NCI-H446 treated with DMSO at 0.1 percent for 48 hours (cell line): ENCODE measurements around the gene GH1.
"Not testable (repeated sequence)": the region's sequence is repeated elsewhere in the genome, so short reads cannot be mapped to it uniquely, and the experiment has no call there.

ENCODE experiments used
- DNase-seq: peaks from one replicate; lab custom pipeline; 2025; lab: John Stamatoyannopoulos, UW

Gene GH1

DNA sequence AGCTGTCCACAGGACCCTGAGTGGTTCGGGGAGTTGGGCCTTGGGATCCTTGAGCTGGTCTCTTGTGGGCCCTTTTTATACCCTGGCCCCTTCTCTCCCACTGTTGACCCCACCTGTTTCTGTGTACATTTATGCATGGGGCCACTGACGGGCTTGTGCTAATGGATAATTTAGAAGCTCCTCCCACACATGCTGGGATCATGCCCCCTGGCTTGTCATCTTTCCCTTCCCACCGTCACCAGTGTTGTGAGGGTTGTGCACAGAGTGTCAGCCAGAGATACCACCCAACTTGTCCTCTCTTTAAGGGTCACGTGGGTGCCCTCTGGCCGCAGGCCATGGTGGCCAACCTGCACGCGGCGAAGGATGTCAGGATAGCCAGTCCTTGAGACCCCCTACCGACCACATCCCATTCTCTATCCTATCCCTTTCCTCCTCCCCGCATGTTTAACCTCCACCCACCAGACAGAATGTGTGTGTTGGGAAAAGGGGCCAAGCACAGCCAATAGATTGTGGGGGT lies at the start of gene GH1:
Gene GH1, minus strand, starts transcription at position 51 of the 517 bp plus-strand sequence. CDS start 63 bp downstream, outside the sequence.
- not testable (repeated sequence) for DNase-seq

DNA sequence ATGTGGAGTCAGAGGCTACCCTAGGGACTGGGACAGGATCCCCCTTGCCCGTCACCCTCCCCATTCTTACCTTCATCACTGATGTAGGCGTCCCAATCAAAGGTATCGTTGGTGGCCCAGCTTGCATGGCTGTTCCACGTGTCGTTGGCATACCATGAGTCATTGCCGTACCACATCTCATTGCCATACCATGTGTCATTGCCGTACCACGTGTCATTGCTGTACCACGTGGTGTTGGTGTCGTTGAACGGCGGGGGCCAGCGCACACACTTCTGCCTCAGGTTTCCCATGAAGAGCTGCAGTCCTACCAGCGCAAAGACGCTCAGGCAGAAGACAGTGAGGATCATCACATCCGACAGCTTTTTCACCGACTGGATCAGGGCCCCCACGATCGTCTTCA lies 49.3 kb upstream of the GH1 start:
- no peak for DNase-seq

DNA sequence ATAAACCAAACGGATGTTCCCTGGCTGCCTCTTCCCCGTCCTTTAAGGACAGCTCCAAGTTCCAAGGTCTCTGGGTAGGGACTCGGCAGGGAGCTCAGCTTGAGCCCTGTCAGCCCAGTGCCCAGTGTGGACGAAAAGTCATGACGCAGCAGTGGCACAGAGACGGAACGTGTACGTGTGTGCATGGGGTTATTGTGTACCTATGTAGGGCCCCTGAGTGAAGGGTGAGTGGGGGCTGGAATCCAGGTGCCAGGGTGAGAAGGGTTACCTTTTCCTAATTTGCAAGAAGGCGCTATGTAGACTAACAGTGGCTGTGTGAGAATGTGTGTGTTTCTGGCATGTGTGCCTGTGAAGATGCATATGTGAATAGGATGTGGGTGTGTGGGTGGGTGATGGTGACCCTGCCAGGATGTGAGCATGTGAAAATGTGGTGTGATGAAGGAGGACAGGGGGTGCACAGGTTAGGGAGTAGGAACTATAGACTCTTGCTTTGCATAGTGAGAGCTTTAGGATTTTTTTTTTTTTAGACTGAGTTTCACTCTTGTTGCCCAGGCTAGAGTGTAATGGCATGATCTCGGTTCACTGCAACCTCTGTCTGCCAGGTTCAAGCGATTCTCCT lies 48.1 kb upstream of the GH1 start:
- no peak for DNase-seq

- DNase-seq, result no peak
These were observed 44.5 kb upstream of the GH1 start for GRCh38 chr17:63963123-63963522.

DNA sequence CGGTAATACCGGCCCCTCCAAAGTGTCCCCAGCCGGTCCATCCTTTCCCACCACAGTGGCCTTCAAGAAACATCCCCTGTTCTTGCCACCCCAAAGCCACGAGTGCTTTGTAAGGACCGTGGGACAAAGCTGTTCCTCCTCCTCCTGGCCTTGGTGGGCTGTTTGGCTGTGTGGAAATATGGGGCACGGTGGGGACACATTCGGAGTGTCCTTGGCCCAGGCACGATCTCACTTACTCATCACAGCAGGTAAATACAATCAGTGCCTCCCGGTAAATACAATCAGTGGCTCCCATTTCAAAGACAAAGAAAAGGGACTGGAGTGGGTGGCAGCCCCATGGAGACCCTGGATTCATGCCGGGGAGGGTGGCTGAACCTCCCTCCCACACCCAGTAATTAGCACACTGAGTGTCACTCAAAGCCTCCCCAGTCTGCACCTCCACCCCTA lies 43.7 kb upstream of the GH1 start:
- no peak for DNase-seq

DNA sequence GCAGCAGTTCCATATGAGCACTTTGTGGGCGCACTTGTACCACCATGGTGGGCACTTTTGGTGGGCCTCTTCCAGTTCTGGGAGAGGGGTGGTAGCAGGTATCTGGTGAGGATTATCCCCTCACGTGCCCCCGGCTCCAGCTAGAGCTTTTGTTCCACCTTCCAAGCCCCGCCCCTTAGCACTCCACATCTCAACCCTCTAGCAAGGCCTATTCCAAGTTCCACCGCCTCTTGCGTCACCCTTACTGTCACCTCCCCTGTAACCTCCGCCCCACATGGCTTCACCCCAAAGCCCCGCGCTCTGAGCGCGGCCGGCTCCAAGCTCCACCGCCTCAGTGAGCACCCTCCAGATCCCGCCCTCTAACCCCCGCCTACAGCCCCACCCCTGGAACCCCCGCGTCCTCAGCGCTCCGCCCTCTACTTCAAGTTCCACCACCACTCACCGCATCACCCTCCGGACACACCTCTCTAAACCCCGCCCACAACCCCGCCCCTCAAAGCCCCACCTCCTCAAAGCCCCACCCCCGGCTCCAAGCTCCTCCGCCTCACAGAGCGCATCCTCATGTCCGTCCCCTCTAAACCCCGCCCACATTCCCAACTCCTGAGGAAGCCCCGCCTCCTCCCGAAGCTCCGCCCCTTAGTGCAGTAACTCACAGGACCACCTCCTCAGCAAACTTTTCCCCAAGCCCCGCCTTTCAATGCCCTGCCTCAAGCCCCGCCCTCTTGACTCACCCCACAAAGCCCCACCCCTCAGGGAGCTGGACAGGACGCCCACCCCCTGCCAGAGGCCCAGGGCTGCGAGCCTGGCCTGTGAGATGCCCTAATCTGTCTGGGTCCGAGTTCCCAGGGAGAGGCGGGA lies 42.9 kb upstream of the GH1 start:
- no peak for DNase-seq

DNA sequence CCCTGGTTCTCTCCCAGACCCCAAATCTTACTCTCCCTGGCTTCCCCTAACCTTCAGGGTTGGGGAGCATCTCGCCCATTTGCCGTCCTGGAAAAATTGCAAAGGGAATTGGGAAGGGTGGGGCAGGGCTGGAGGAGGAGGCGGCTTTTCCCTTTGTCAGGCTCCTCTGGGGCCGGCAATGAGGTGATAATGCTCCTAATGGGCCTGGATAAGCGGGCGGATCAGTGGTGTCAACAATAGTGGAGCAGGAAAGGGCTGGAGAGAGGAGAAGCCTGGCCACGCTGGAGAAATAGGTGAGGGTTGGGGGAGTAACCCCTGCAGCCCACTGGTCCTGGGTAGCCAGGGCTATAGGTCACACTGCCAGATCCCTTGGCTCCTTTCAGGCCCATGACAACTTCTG lies 41.8 kb upstream of the GH1 start:
- no peak for DNase-seq

DNA sequence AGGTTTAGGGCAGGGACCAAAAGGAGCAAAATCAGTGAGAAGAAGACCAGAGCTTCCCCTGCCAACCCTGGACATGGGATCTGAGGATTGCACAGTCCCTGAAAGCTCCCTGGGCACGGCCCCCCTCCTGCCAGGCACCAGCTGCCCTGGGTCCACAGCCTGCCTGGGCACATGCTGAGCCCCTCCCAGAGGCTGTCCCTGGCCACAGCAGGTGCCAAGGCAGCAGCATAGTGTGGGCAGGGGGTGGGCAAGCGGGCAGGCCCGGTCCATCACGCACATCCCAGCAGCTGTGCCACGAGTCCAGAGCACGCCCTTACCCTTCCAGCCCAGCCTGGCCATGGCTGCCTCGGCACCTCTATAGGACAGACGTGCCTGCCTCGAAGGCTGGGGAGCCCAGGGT lies 41.4 kb upstream of the GH1 start:
- no peak for DNase-seq

DNA sequence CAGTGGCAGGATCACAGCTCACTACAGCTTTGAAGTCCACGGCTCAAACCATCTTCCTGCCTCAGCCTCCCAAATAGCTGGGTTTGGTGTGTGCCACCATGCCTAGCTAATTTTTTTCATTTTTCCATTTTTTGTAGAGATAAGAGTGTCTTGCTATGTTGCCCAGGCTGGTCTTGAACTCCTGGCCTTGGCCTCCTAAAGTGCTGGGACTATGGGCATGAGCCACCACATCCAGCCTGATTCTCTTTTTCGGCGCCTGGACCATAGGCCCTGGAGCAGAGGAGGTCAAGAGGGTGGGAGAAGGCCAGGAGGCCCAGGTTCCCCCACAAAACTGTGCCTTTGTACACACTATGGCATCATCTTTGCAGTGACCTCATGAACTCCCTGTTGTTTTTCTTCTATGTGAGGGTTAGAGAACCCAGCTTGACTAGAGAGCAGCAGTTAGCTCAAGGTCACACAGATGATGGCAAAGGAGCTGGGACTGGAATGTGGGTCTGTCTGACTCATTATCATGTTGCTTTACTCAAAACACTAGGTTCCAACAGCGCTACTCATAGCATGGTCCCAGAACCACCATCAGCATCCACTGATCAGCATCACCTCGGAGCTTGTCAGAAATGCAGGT lies 37.8 kb upstream of the GH1 start:
- no peak for DNase-seq

DNA sequence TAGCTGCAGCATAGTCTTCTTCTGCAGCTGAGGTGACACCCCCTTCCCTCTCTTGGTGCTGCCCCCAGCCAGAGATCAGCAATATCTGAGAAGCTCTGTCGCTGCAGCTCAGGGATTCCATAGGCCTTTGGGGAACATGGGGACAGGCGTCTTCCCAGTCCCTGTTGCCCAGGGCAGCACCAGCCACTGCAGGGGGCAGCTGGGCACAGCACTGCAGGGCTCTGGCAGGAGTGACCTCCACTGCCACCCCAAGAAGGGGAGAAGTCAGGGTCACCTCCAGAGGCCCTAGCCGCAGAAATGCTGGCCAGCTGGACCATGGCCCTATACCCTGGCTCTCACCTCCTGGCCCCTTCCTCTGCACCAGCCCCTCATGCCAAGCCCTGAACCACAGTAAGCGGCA lies 37.2 kb upstream of the GH1 start:
- DNase-seq, result no peak

GRCh38 chr17:63955232-63955631 lies 36.6 kb upstream of the GH1 start:
- no peak for DNase-seq

DNA sequence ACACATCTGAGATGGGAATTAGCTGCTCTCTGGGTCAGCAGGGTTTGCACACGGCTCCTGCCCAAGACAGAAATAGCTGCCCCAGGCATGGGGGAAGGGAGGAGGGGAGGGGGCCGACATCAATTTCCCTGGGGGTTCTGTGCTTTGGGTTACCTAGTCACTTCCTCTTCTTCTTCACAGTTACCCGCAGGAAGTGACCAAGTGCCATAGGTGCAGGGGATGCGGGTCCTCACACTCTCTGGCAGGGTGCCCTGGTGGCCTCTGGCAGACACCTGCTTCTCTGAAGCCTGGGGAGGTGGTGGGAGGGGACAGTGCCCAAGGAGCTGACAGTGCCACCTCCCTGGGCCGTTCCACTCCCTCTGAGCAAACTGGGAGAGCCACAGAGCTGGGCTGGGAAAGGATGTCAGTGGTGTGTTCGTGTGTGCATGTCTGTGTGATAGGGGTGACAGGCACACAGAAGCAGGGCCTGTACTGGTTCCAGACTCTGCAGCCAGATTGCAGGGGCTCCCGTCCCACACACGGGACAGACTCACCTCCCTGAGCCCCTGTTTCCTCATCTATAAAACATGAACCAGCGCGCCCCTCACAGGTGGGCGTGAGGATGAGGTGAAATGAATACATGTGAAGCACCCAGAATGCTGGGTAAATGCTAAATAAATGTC lies 35.9 kb upstream of the GH1 start:
- DNase-seq, result no peak

- DNase-seq, result no peak
These were observed 32.6 kb upstream of the GH1 start for GRCh38 chr17:63950940-63951907.

GRCh38 chr17:63949576-63950250 lies 31.1 kb upstream of the GH1 start:
- no peak for DNase-seq

DNA sequence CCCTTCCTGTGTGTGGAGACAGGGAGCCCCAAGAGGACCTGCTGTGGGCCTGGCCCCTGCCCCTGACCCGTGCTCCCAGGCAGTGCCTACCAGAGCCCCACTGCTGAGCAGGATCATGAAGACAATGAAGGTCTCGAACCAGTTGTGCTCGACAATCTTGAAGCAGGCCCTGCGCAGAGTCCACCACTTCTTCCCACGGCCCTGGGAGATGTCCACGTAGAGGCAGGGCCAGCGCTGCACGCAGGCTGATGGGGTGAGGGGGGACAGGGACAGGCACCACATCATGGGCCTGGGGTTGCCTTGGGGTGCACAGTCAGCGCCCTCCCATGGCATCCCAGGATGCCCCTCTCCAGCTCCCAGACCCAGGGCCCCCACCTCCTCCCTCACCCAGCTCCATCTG lies 29.9 kb upstream of the GH1 start:
- no peak for DNase-seq

- no peak for DNase-seq
These were observed 29.2 kb upstream of the GH1 start for GRCh38 chr17:63947711-63948330.

DNA sequence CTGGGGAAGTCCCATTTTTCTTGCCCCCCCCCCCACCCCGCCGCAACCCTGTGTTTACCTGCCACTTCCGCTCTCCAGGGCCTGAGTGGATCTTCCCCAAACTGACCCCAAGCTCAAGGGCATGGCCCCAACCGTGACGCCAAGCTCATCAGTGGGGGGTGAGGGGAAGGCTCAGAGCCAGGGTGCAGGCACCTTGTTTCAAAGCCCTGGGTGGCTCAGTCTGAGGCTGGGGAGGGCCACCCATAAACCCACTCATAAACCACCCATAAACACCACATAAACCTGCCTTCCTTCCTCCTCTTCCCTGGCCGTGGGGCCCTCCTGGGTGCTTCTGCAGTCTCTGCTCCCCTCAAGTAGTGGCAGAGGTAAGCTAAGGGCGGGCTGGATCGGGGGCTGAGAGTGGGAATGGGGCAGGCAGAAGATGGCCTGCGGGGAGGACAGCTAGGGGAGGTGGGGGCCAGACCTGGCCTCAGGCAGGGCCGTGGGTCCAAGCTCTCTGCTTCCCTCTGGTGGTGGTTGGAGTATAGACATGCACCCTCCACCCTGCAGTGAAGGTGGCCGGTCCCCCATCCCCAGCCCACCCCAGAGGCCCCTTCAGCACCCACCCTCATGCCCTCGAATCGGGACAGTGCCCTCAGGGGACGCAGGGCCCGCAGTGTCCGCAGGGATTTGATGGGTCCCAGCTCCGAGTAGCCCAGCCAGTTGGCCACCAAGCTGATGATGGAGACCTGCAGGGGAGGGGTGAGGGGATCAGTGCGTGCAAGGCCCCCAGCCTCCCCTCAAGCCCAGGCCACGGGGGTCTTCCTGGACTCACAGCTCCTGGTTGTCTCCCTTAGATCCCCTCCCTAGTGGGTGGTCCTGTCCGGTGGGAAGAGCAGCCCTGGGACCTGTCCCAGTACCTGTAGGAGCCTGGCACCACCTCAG lies 28.1 kb upstream of the GH1 start:
- DNase-seq, result no peak

DNA sequence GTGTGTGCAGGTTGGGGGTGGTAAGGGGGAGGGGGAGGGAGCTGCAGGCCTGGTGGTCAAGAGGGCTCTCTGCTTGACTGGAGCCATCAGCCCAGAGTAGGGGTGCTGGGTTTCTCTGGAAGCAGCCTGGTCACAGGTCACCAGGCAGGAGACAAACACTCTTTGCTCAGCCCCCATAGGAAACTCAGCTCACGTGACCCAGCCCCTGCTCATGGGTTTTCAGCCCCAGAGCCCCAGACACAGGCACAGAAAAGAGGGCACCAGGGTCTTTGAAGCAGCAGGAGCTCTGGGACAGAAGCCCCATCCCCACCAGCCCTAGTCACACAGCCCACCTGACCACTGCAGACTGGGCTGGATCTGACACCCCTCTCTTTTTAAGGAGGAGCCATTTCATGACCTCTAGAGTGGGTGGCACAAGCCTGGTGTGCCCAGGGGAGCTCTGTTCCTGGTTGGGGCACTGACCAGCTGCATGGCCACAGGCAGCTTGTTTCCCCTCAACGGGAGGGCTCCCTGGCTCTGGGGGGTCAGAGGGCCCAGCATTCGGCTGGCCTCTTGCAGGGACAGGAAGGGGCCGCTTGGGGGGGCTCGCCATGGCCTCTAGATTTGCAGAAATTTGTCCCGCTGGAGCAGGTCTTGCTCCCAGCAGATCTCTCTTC lies 27.3 kb upstream of the GH1 start:
- no peak for DNase-seq
